Measurements from ENCODE around the gene GABRG3. TPM values are rescaled to one million over a fixed set of nuclear protein-coding genes. Genes with fewer than 3 reads are reported as not detected.

GABRG3 gene
- polyA plus RNA-seq, 1 donor, result 0.18 TPM

DNA sequence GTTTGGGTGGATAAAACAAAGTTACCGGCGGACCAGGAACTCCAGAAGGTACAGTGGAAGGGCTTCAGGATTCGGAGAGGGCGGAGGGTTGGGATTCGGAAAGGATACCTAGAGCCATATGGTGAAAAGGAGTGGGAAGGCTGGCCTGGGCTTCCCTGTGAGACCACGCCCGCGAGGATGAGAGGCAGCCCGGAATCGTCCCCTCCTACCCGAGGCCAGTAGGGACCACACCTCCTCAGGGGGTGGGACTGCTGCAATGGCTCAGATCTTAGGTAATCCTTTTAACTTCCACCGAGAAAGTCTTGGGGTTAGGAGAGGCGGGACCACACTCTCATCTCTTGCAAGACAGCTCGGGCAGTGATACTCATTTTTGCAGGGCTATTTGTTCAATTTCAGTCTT lies 616.8 kb downstream of the GABRG3 start:
- DNase-seq, result no peak

DNA sequence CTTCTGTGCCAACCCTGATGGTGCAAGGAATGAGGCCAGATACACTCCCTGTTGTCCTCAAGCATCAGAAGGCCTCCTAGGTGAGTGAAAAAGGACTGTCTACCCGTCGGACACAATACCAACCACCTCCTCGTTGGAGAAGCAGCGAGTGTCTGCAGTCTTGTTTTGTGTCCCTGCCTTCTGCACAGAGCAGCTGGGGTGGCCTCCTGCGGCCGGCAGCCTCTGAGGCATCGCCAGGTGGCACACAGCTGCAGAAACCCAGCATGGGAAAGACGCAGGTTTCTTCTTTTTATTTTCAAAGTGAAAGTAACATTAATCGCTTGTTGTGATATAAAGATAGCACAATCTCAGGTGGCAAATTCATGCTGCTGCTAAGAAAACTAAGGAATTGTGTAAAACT lies 618.3 kb downstream of the GABRG3 start:
- no peak for DNase-seq

DNA sequence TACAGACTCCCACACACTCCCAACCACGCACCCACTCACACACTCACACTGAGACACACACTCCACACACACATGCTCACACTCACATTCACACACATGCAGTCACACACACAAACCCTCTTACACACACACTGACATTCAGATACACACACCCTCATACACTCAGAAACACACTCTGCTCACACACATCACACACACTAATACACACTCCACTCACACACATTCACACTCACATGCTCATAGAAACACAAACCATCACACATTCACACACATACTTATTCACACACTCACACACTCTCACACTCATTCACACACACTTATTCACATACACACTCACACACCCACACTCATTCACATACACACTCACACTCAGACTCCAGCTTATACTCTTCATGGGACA lies 618.8 kb downstream of the GABRG3 start:
- no peak for DNase-seq

Other genes starting within 250 kb of the GABRG3 start
- gene GABRB3, start 198.1 kb upstream of the GABRG3 start, polyA plus RNA-seq (ENCODE audit: insufficient read length), result 2.3 TPM
- not detected for gene GABRA5, start 104.1 kb upstream of the GABRG3 start, polyA plus RNA-seq (ENCODE audit: insufficient read length)

Data from hindlimb muscle (tissue), 1 donor.